Measurements from ENCODE around the gene ZNF266. TPM values are rescaled to one million over a fixed set of nuclear protein-coding genes. Genes with fewer than 3 reads are reported as not detected.

Gene ZNF266
- polyA plus RNA-seq, 1 donor, result 22.5 TPM

Other genes with a start within 250 kb of the ZNF266 start
- gene OR7D4, start 216.0 kb downstream of the ZNF266 start, polyA plus RNA-seq (ENCODE audit: insufficient read length), result not detected
- gene OR7E24, start 184.6 kb downstream of the ZNF266 start, polyA plus RNA-seq (ENCODE audit: insufficient read length), result not detected
- 3.7 TPM for gene ZNF699, start 125.7 kb downstream of the ZNF266 start, polyA plus RNA-seq (ENCODE audit: insufficient read length)
- gene ZNF559, start 111.4 kb downstream of the ZNF266 start, polyA plus RNA-seq (ENCODE audit: insufficient read length), result 26.8 TPM
- 6.0 TPM for gene ZNF177, start 72.6 kb downstream of the ZNF266 start, polyA plus RNA-seq (ENCODE audit: insufficient read length)
- gene ZNF560, start 63.0 kb upstream of the ZNF266 start, polyA plus RNA-seq (ENCODE audit: insufficient read length), result 0.53 TPM
- 10.5 TPM for gene ZNF426, start 103.1 kb upstream of the ZNF266 start, polyA plus RNA-seq (ENCODE audit: insufficient read length)
- gene ZNF121, start 148.9 kb upstream of the ZNF266 start, polyA plus RNA-seq (ENCODE audit: insufficient read length), result 9.5 TPM
- gene ZNF561, start 185.7 kb upstream of the ZNF266 start, polyA plus RNA-seq (ENCODE audit: insufficient read length), result 34.1 TPM
- gene ZNF562, start 239.5 kb upstream of the ZNF266 start, polyA plus RNA-seq (ENCODE audit: insufficient read length), result 19.1 TPM